T-helper 2 cell treated with Interferon-gamma antibody and Interleukin-4, amounts not matched to agents 100 ng/mL and 5 ng/mL, for 36 hours (primary cell): ENCODE measurements around the gene AGPAT3. TPM values are rescaled to one million over a fixed set of nuclear protein-coding genes. Genes with fewer than 3 reads are reported as not detected.

Experiments used
- intact Hi-C: fragments of 100-400 bp; cut with micrococcal nuclease; formaldehyde crosslinking; loops from one replicate; pipeline ENCODE4 v1.15.1; 2023
- total RNA-seq: library from RNA; stranded (reverse); gene quantifications from 2 replicates; pipeline ENCODE4 v1.2.3, GENCODE V29; 2022

AGPAT3 gene
- total RNA-seq, 1 donor from 2014 or later: 126 TPM

- intact Hi-C loops: no loop called here
Measured at GRCh38 chr21:43950936-43951335, 85.9 kb downstream of the AGPAT3 start.

GRCh38 chr21:43951911-43952703 lies 87.1 kb downstream of the AGPAT3 start:
- intact Hi-C loops: no loop called here

- intact Hi-C loops: no loop called here
Measured at GRCh38 chr21:43953021-43953420, 88.0 kb downstream of the AGPAT3 start.

GRCh38 chr21:43954042-43954441 lies 89.0 kb downstream of the AGPAT3 start:
- intact Hi-C loops: no loop called here

- intact Hi-C loops: no loop called here
Measured at GRCh38 chr21:43954896-43955295, 89.9 kb downstream of the AGPAT3 start.

GRCh38 chr21:43956019-43956669 lies 91.1 kb downstream of the AGPAT3 start:
- intact Hi-C loops: no loop called here

- intact Hi-C loops: no loop called here
Measured at GRCh38 chr21:43956670-43957035, 91.6 kb downstream of the AGPAT3 start.

- intact Hi-C loops: no loop called here
Measured at GRCh38 chr21:43957128-43957571, 92.1 kb downstream of the AGPAT3 start.

GRCh38 chr21:43957611-43958362 lies 92.8 kb downstream of the AGPAT3 start:
- intact Hi-C loops: no loop called here

GRCh38 chr21:43958364-43959158 lies 93.5 kb downstream of the AGPAT3 start:
- intact Hi-C loops: no loop called here

- intact Hi-C loops: no loop called here
Measured at GRCh38 chr21:43959231-43960116, 94.5 kb downstream of the AGPAT3 start.

- intact Hi-C loops: no loop called here
Measured at GRCh38 chr21:43961382-43961909, 96.4 kb downstream of the AGPAT3 start.

- intact Hi-C loops: no loop called here
Measured at GRCh38 chr21:43965911-43966585, 101.0 kb downstream of the AGPAT3 start.

GRCh38 chr21:43966946-43967512 lies 102.0 kb downstream of the AGPAT3 start:
- intact Hi-C loops: no loop called here

GRCh38 chr21:43967981-43968380 lies 103.0 kb downstream of the AGPAT3 start:
- intact Hi-C loops: no loop called here

- intact Hi-C loops: no loop called here
Measured at GRCh38 chr21:43968410-43969114, 103.5 kb downstream of the AGPAT3 start.

- intact Hi-C loops: no loop called here
Measured at GRCh38 chr21:43969115-43969444, 104.1 kb downstream of the AGPAT3 start.

GRCh38 chr21:43970551-43970950 lies 105.5 kb downstream of the AGPAT3 start:
- intact Hi-C loops: no loop called here
